ENCODE data around the gene USP6NL. TPM values are rescaled to one million over a fixed set of nuclear protein-coding genes. Genes with fewer than 3 reads are reported as not detected.

The USP6NL gene
- polyA plus RNA-seq, 4 donors, result 4.1 to 18.1 (median 6.5) TPM

DNA sequence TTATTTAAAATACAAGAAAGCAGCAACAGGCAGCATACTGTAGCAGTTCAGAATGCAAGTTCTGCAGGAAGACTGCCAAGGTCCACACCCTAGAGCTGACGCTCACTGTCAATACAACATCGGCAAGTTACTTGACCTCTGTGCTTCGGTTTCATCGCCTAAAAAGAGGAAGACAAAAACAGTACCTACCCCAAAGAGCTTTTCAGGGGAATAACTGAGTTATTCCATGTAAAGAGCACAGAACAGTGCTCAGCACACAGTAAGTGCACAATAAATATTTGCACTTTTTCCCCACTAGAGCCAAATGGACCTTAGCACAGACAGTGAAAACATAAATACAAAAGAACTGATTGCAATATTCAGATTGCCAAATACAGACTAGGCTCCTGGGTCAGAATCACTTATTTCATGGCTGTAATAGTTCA is 88.6 kb downstream of the USP6NL start:
- H3K9me3 ChIP-seq (ENCODE audit: control insufficient read depth in 2 of 2, insufficient read depth in 1 of 2, low read depth in 1 of 2, low read length in 1 of 2), result no peaks in the 10 kb centered on the region
- H3K27me3 ChIP-seq (ENCODE audit: control insufficient read depth in 3 of 3, insufficient read depth in 3 of 3, low read length in 3 of 3), result no peaks in the 10 kb centered on the region
- no peak overlapping the region for H3K27ac ChIP-seq (ENCODE audit: low read depth in 1 of 3, low read length in 2 of 3)
- H3K4me1 ChIP-seq (ENCODE audit: control insufficient read depth in 3 of 3, insufficient read depth in 2 of 3, low read depth in 1 of 3, low read length in 2 of 3), result no peaks in the 10 kb centered on the region
- FAIRE-seq, result no peak
- H3K4me3 ChIP-seq (ENCODE audit: low read depth in 1 of 3, low read length in 3 of 3), result no peak overlapping the region
- DNase-seq, result peak in 1 of 2 donors; percentile 56
- 11 to 30% (median 18%) methylated on average over 4 of the region's 4 CpGs for WGBS, 3 donors
- H3K36me3 ChIP-seq (ENCODE audit: control insufficient read depth in 3 of 3, insufficient read depth in 2 of 3, low read depth in 1 of 3, low read length in 3 of 3), result peaks cover 0 to 14% (median 2%) of the 10 kb centered on the region in 3 donors

DNA sequence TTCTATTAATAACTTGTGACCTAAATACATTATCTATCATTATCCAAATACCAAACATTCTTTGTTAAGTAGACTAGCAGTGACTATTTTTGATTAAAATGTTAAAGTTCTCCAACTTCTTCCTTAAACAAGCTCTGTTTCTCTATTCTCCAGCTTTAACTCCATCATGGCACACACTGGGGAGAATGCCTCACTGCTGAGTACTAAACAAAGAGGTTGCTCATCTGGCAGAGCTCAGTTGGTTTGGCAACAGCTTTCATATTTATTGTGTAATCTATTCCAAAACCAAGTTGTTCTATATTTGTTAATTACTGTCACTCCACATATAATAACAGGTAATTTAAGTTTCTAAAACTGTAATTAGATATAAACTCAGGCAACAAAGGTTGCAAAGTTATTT is 89.6 kb downstream of the USP6NL start:
- peaks cover 0 to 12% (median 2%) of the 10 kb centered on the region in 3 donors for H3K36me3 ChIP-seq (ENCODE audit: control insufficient read depth in 3 of 3, insufficient read depth in 2 of 3, low read depth in 1 of 3, low read length in 3 of 3)
- no peak for DNase-seq
- no peak overlapping the region for H3K4me3 ChIP-seq (ENCODE audit: low read depth in 1 of 3, low read length in 3 of 3)
- FAIRE-seq, result no peak
- no peaks in the 10 kb centered on the region for H3K27me3 ChIP-seq (ENCODE audit: control insufficient read depth in 3 of 3, insufficient read depth in 3 of 3, low read length in 3 of 3)
- no peaks in the 10 kb centered on the region for H3K9me3 ChIP-seq (ENCODE audit: control insufficient read depth in 2 of 2, insufficient read depth in 1 of 2, low read depth in 1 of 2, low read length in 1 of 2)
- no peaks in the 10 kb centered on the region for H3K4me1 ChIP-seq (ENCODE audit: control insufficient read depth in 3 of 3, insufficient read depth in 2 of 3, low read depth in 1 of 3, low read length in 2 of 3)
- no peak overlapping the region for H3K27ac ChIP-seq (ENCODE audit: low read depth in 1 of 3, low read length in 2 of 3)

DNA sequence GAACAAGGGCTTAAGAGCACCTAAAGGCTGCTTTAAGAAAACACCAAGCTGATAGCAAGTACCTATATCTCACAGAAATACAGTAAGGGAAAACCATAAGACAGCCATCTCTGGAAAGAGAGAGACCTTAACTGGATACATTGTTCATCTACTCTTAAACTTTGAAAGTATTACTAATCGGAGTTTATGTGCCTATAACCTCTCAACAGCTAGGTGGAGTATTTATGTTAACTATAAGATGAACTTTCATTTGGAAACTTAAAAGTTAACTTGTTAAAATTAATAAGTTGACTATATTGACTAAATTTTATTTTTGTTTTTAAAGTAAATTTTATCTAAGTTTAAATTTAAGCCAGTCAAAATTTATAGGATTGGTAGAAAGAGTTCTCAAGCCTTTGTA is 90.6 kb downstream of the USP6NL start:
- DNase-seq, result no peak
- Histone ChIP-seq H3K27ac (ENCODE audit: low read depth in 1 of 3, low read length in 2 of 3) (no peak overlapping the region), H3K4me1 (ENCODE audit: control insufficient read depth in 3 of 3, insufficient read depth in 2 of 3, low read depth in 1 of 3, low read length in 2 of 3) (no peaks in the 10 kb centered on the region), H3K9me3 (ENCODE audit: control insufficient read depth in 2 of 2, insufficient read depth in 1 of 2, low read depth in 1 of 2, low read length in 1 of 2) (no peaks in the 10 kb centered on the region), H3K4me3 (ENCODE audit: low read depth in 1 of 3, low read length in 3 of 3) (no peak overlapping the region), H3K36me3 (ENCODE audit: control insufficient read depth in 3 of 3, insufficient read depth in 2 of 3, low read depth in 1 of 3, low read length in 3 of 3) (peaks cover 0 to 8% (median 2%) of the 10 kb centered on the region in 3 donors), H3K27me3 (ENCODE audit: control insufficient read depth in 3 of 3, insufficient read depth in 3 of 3, low read length in 3 of 3) (no peaks in the 10 kb centered on the region)
- peak; percentile 64 for FAIRE-seq
- 83 to 94% (median 89%) methylated on average over 1 of the region's 1 CpG for WGBS, 3 donors

DNA sequence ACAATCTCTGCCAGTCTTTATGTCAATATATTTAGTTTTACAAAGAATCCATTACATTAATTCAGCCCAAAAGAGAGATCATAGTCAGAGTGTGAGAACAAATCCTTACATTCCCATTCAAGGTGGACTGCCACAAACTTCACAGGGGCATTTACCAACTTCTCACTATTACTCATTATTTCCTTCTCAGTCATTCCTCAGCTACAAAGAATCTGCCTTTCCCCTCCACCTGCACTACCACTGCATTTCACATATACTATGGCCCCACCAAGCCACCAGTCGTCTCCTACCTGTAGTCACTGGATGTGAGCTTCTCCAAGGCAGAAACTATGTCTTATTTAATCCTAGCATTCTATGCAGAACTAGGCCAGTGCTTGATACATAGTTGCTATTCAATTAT is 94.3 kb downstream of the USP6NL start:
- no peak overlapping the region for H3K4me3 ChIP-seq (ENCODE audit: low read depth in 1 of 3, low read length in 3 of 3)
- H3K27ac ChIP-seq (ENCODE audit: low read depth in 1 of 3, low read length in 2 of 3), result no peak overlapping the region
- peaks cover 0 to 6% (median 0%) of the 10 kb centered on the region in 3 donors for H3K36me3 ChIP-seq (ENCODE audit: control insufficient read depth in 3 of 3, insufficient read depth in 2 of 3, low read depth in 1 of 3, low read length in 3 of 3)
- WGBS, 3 donors, result 31 to 86% (median 77%) methylated on average over 1 of the region's 1 CpG
- no peaks in the 10 kb centered on the region for H3K4me1 ChIP-seq (ENCODE audit: control insufficient read depth in 3 of 3, insufficient read depth in 2 of 3, low read depth in 1 of 3, low read length in 2 of 3)
- FAIRE-seq, result no peak
- no peak for DNase-seq
- H3K9me3 ChIP-seq (ENCODE audit: control insufficient read depth in 2 of 2, insufficient read depth in 1 of 2, low read depth in 1 of 2, low read length in 1 of 2), result no peaks in the 10 kb centered on the region
- no peaks in the 10 kb centered on the region for H3K27me3 ChIP-seq (ENCODE audit: control insufficient read depth in 3 of 3, insufficient read depth in 3 of 3, low read length in 3 of 3)

DNA sequence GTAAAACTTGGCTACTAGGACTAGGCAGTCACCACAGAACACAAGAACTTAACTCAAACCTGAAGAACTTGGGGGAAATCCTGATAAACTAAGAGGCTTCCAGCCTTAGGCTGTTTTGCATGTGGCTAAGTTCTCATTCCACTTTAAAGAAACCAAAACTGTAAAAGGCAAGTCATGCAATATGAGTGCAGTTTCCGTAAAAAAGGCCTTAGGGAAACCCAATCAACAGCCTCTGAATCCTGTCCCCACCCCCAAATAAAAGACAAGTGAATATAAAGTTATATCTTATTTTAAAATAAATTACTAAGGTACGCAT is 95.1 kb downstream of the USP6NL start:
- Histone ChIP-seq H3K4me1 (ENCODE audit: control insufficient read depth in 3 of 3, insufficient read depth in 2 of 3, low read depth in 1 of 3, low read length in 2 of 3) (no peaks in the 10 kb centered on the region), H3K27ac (ENCODE audit: low read depth in 1 of 3, low read length in 2 of 3) (no peak overlapping the region), H3K36me3 (ENCODE audit: control insufficient read depth in 3 of 3, insufficient read depth in 2 of 3, low read depth in 1 of 3, low read length in 3 of 3) (peaks cover 0 to 6% (median 0%) of the 10 kb centered on the region in 3 donors), H3K27me3 (ENCODE audit: control insufficient read depth in 3 of 3, insufficient read depth in 3 of 3, low read length in 3 of 3) (no peaks in the 10 kb centered on the region), H3K9me3 (ENCODE audit: control insufficient read depth in 2 of 2, insufficient read depth in 1 of 2, low read depth in 1 of 2, low read length in 1 of 2) (no peaks in the 10 kb centered on the region), H3K4me3 (ENCODE audit: low read depth in 1 of 3, low read length in 3 of 3) (no peak overlapping the region)
- no peak for DNase-seq
- FAIRE-seq, result no peak
- WGBS, 3 donors, result 75 to 91% (median 84%) methylated on average over 2 of the region's 2 CpGs

DNA sequence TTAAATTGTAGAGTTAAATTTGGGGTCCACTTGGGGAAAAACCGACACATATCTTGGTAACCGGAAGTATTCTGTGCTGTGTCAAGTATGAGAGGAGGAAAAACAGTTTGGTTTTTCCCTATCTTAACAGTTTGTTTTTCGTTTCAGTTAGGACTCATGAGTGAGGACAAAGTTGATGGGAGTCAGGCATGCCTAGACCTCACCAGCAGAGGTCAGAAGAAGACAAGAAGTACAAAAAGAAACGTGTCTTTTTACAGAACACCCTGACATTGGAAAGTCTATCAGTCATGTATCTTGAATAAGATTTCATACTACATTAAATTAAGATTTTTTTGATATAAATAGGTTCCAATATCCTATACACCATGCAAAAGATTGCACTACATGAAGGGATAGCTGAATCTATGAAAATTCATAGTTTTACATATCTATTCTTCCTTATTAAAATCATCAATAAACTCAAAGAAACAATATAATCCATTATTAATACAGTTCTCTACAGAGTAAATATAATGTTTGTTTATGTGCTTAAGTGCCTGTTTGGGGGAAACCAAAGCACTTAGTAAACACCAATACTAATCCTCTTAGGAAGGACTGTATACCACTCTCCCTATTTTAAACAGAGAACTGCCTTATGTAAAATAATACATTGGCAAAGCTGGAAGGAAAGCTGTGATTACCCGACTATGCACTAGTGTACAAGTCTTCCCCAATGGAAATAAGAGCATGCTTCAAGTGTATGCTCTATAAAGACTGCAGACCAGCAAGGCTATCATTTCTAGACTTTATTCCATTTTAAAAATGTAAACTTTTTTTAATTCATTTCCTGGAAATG is 95.6 kb downstream of the USP6NL start:
- 11 to 12% (median 11%) methylated on average over 5 of the region's 5 CpGs for WGBS, 3 donors
- FAIRE-seq, result peak; percentile 87
- H3K27ac ChIP-seq (ENCODE audit: low read depth in 1 of 3, low read length in 2 of 3), result peak overlapping the region in 1 of 3 donors; percentile 2
- H3K4me3 ChIP-seq (ENCODE audit: low read depth in 1 of 3, low read length in 3 of 3), result no peak overlapping the region
- no peaks in the 10 kb centered on the region for H3K4me1 ChIP-seq (ENCODE audit: control insufficient read depth in 3 of 3, insufficient read depth in 2 of 3, low read depth in 1 of 3, low read length in 2 of 3)
- no peaks in the 10 kb centered on the region for H3K9me3 ChIP-seq (ENCODE audit: control insufficient read depth in 2 of 2, insufficient read depth in 1 of 2, low read depth in 1 of 2, low read length in 1 of 2)
- DNase-seq, result peak; percentile 74 to 79
- H3K27me3 ChIP-seq (ENCODE audit: control insufficient read depth in 3 of 3, insufficient read depth in 3 of 3, low read length in 3 of 3), result no peaks in the 10 kb centered on the region
- peaks cover 0 to 6% (median 0%) of the 10 kb centered on the region in 3 donors for H3K36me3 ChIP-seq (ENCODE audit: control insufficient read depth in 3 of 3, insufficient read depth in 2 of 3, low read depth in 1 of 3, low read length in 3 of 3)

DNA sequence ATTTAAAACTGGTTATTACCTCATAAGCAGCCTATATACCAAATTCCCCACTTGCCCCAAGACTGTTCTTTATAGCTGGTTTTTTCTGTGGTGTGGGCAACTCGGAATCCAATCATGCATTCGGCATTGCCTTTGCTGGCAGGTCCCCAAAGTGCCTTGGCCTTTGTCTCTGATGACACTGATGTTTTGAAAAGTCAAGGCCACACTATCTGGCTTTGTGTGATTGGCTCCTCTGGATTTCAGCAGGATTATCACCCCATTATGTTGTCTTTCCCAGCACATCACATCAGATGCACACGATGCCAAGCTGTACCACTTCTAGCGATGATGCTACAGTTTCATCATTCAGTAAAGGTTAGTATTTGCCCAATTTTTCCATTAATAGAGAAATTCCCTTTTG is 97.7 kb downstream of the USP6NL start:
- Histone ChIP-seq H3K27ac (ENCODE audit: low read depth in 1 of 3, low read length in 2 of 3) (no peak overlapping the region), H3K9me3 (ENCODE audit: control insufficient read depth in 2 of 2, insufficient read depth in 1 of 2, low read depth in 1 of 2, low read length in 1 of 2) (no peaks in the 10 kb centered on the region), H3K27me3 (ENCODE audit: control insufficient read depth in 3 of 3, insufficient read depth in 3 of 3, low read length in 3 of 3) (no peaks in the 10 kb centered on the region), H3K36me3 (ENCODE audit: control insufficient read depth in 3 of 3, insufficient read depth in 2 of 3, low read depth in 1 of 3, low read length in 3 of 3) (peaks cover 0 to 6% (median 0%) of the 10 kb centered on the region in 3 donors), H3K4me3 (ENCODE audit: low read depth in 1 of 3, low read length in 3 of 3) (no peak overlapping the region), H3K4me1 (ENCODE audit: control insufficient read depth in 3 of 3, insufficient read depth in 2 of 3, low read depth in 1 of 3, low read length in 2 of 3) (no peaks in the 10 kb centered on the region)
- WGBS, 3 donors, result 92 to 96% (median 95%) methylated on average over 4 of the region's 4 CpGs
- DNase-seq (no peak), FAIRE-seq (no peak)

DNA sequence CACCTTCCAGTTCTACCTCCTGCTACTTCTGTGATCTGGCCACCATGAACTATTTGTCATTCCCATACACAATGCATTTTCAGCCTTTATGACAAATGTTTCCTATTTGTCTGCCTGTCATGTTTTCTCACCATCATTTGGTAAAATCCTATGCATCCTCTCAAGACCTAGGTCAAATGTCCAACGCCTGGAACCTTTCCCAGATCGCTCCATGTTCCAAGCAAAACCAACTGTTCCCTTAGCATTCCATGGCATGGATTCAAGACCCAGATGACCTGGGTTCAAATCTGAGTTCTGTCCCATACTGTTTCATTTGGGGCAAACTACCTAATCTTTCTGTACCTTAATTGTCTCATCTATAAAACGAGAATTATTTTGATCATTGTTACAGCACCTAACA is 98.9 kb downstream of the USP6NL start:
- Histone ChIP-seq H3K4me1 (ENCODE audit: control insufficient read depth in 3 of 3, insufficient read depth in 2 of 3, low read depth in 1 of 3, low read length in 2 of 3) (no peaks in the 10 kb centered on the region), H3K9me3 (ENCODE audit: control insufficient read depth in 2 of 2, insufficient read depth in 1 of 2, low read depth in 1 of 2, low read length in 1 of 2) (no peaks in the 10 kb centered on the region), H3K36me3 (ENCODE audit: control insufficient read depth in 3 of 3, insufficient read depth in 2 of 3, low read depth in 1 of 3, low read length in 3 of 3) (peaks cover 0 to 6% (median 0%) of the 10 kb centered on the region in 3 donors), H3K27me3 (ENCODE audit: control insufficient read depth in 3 of 3, insufficient read depth in 3 of 3, low read length in 3 of 3) (no peaks in the 10 kb centered on the region), H3K4me3 (ENCODE audit: low read depth in 1 of 3, low read length in 3 of 3) (no peak overlapping the region), H3K27ac (ENCODE audit: low read depth in 1 of 3, low read length in 2 of 3) (no peak overlapping the region)
- 80 to 84% (median 84%) methylated on average over 3 of the region's 3 CpGs for WGBS, 3 donors
- no peak for DNase-seq
- FAIRE-seq, result no peak

DNA sequence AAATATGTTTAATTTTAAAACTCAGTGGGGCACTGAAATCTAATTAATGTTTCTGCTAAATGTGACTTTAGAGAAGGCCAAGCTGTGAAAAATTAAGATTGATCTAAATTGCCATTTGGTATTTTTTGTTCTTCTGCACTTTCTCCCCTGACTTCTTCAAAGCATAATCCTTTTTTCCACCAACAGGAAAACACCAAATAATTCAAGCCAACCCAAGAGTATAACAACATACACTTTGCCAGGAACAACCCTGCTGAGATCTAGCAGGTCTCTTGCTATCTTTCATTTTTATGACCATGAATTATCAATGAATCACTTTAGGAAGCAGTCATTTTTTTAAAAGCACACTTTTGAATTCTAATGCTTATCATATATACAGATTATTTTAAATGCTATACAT is 100.1 kb downstream of the USP6NL start:
- peaks cover 0 to 6% (median 0%) of the 10 kb centered on the region in 3 donors for H3K36me3 ChIP-seq (ENCODE audit: control insufficient read depth in 3 of 3, insufficient read depth in 2 of 3, low read depth in 1 of 3, low read length in 3 of 3)
- H3K27ac ChIP-seq (ENCODE audit: low read depth in 1 of 3, low read length in 2 of 3), result no peak overlapping the region
- DNase-seq (no peak), FAIRE-seq (no peak)
- H3K9me3 ChIP-seq (ENCODE audit: control insufficient read depth in 2 of 2, insufficient read depth in 1 of 2, low read depth in 1 of 2, low read length in 1 of 2), result no peaks in the 10 kb centered on the region
- no peaks in the 10 kb centered on the region for H3K27me3 ChIP-seq (ENCODE audit: control insufficient read depth in 3 of 3, insufficient read depth in 3 of 3, low read length in 3 of 3)
- no peak overlapping the region for H3K4me3 ChIP-seq (ENCODE audit: low read depth in 1 of 3, low read length in 3 of 3)
- H3K4me1 ChIP-seq (ENCODE audit: control insufficient read depth in 3 of 3, insufficient read depth in 2 of 3, low read depth in 1 of 3, low read length in 2 of 3), result no peaks in the 10 kb centered on the region
